ENCODE data around the gene PHC2. TPM values are rescaled to one million over a fixed set of nuclear protein-coding genes. Genes with fewer than 3 reads are reported as not detected.

PHC2 gene
- total RNA-seq, 1 experiment from 2014 or later: 142 TPM

DNA sequence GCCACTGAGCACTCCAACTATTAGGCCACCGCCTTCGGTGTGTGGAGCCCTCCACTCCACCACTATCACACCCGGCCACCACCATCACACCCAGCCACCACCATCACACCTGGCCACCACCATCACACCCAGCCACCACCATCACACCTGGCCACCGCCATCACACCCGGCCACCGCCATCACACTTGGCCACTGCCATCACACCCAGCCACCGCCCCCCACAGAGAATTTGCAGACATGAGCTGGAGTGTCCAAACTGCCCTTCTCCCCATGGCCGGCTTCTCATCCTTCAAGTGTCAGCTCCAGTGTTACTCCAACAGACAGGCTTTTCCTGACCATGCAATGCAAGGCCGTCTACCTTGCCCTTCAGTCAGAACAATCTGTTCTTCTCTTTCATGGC lies 59.6 kb downstream of the PHC2 start:
- DNase-seq (ENCODE audit: low read depth): no peak

GRCh38 chr1:33370827-33371226 lies 60.1 kb downstream of the PHC2 start:
- DNase-seq (ENCODE audit: low read depth): no peak

DNA sequence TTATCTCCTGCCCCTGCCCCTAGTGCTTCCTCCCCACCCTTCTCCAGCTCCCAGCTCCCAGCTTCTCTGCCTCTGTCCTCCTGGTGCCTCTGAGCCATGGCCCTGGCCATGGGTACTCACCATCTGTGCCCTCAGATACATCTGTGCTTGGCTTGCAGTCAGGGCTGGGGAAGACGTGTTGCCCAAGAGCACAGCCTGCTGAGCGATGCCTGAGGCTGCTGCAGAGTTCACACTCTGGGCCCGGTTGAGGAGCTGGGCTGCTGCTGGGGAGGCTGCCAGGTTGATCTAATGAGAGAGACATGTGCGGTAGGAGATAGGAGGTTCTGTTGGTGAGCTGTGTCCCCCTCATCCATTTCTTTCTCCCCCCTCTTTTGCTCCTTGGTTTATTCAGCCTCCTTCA lies 60.6 kb downstream of the PHC2 start:
- peak; percentile 91 for DNase-seq (ENCODE audit: low read depth)

GRCh38 chr1:33369764-33370163 lies 61.1 kb downstream of the PHC2 start:
- no peak for DNase-seq (ENCODE audit: low read depth)

DNA sequence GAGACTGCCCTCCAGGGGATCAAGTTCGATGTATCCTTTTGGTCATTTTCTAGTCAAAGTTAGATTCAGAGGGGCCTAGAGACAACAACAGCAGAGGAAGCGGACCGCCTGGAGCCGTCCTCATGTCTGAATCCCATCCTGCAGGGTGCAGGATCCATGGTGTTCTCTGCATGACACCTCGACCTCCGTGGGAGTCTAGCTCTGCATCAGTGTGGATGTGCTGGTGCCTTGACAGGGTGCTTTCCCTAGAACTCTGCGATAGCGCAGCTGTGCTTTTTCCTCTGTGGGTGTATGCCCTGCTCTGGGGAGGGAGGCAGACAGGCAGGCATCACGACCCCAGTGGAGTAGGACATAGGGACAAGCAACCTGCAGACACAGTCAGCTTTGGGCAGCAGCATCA lies 61.8 kb downstream of the PHC2 start:
- DNase-seq (ENCODE audit: low read depth): no peak

DNA sequence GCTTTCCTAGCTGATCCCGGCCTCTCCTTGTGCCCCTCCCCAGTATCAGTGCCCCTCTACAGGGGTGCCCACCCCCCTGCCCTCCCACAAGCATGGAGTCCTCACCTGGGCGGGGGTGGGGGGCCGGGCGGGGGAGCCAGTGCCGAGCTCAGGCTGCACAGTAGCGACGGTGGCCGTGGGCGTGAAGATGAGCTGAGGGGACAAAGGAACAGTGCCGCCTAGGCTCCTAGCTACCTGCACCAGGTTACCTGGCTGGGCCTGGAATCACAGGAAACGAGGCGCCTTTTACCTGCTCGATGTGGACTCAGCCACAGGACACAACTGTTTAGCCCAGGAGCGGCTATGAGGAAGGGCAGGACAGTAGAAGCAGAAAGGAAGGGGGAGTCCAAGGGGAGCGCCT lies 62.5 kb downstream of the PHC2 start:
- DNase-seq (ENCODE audit: low read depth): no peak

DNA sequence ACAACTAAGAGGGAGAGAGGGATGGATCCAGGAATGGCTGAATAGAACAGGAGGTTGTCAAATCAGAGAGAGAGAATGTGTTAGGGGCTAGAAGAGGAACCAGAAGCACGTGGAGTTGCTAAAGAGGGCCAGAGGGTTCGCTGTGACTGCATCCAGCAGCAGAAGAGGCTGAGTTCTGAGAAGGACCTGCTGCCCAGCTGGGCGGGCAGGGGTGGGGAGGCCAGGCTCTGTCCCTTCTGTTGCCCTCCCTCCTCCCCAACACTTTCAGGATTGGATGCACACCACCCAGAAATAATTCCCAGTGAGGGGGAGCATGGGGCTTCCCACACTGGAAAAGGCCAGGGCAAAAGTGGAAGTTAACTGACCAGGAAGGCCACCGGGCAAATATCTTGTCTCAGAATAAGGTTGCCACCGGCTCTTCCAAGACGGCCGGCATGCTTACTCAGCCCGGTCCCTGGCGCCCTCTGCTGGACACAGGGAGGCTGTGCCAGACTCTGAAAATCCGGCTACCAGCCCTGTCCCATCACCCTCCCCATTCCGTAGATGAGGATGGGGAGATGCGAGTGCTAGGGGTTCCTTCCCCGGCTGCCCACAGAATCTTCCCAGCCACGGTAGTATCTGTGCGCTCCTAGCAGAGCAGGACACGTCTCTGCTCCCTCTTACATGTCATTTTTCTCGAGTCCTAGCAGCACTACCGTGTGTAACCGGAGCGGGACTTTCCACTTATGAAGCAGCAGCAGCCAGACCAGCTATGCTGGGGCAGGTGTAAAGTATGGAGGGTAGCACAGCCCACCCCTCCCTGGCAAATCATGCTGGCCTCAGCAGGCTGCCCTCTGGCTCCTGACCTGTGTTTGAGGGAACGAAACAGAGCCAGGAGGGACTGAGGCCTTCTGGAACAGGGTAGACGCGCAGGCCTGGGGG lies 63.1 kb downstream of the PHC2 start:
- DNase-seq (ENCODE audit: low read depth): peak; percentile 78

DNA sequence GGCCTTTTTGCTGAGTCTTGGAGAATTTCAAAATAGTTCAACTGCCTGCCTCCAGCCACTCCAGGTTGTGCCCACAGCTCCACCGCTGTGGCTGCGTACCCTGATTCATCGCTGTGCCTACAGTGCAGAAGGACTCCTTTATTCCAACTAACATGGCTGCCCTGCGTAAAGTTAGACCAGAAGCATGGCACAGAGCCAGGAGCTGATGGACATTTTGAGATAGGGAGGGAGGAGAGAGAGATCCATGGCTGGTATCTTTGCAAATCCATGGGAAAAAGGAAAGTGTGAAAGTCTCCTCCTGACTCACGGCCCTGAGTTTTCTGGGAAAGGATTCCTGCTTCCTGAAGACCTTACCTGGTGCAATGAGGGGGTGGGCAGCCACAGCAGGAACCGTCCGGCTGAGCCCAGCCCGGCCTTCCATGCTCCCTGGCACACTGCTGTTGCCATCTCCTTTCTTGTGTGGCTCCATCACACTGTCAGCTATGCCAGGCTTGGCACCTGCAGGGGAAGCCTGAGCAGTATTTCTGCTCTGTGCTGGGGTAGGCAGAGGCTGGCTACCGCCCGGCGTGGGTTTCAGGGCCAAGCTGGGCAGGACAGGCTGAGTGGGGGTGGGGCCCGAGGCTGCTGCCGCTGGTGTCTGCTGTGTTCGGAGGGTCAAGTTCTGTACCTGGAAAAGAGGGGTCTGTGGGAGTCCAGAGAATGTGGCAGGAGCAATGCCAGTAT lies 64.0 kb downstream of the PHC2 start:
- peak; percentile 35 for DNase-seq (ENCODE audit: low read depth)

- peak; percentile 96 for DNase-seq (ENCODE audit: low read depth)
These were observed 65.3 kb downstream of the PHC2 start for GRCh38 chr1:33365560-33365997.

GRCh38 chr1:33364565-33364918 lies 66.4 kb downstream of the PHC2 start:
- no peak for DNase-seq (ENCODE audit: low read depth)

DNA sequence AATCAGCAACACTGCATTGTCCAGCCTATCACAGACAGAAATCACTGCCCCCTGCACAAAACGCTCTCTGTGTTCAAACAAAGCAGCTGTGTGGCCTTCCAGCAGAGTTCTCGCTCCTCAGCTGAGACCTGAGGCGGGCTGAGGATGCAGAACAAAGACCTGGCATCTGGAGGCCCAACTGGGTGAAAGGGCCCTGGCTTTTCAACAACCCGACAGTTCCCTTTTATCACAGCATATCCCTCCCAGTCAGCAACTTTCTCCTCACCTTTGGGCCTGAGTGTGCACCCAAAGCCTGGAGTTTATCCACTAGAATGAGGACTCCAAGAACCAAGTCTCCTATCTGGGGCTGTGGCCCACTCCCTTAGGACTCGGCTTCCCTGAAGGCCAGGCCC lies 67.4 kb downstream of the PHC2 start:
- DNase-seq (ENCODE audit: low read depth): no peak

DNA sequence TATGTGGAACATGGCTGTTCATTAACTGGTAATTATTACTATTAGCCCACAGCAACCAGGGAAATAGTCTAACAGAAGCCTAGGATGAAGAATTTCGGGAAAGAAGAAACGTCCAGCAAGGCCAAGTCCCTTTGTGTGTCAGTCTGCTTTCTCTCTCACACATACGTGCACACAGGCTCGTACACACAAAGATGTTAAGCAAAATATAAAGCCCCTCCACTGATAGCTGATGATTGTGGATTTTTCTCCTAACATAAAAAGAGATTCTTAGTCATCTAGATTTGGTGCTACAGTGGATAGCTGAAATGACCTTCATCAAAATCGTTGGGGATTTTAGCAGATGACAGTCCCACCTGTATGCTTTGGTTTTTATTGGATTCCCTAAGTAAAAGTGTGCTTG lies 67.9 kb downstream of the PHC2 start:
- no peak for DNase-seq (ENCODE audit: low read depth)

GRCh38 chr1:33361532-33362235 lies 69.2 kb downstream of the PHC2 start:
- no peak for DNase-seq (ENCODE audit: low read depth)

DNA sequence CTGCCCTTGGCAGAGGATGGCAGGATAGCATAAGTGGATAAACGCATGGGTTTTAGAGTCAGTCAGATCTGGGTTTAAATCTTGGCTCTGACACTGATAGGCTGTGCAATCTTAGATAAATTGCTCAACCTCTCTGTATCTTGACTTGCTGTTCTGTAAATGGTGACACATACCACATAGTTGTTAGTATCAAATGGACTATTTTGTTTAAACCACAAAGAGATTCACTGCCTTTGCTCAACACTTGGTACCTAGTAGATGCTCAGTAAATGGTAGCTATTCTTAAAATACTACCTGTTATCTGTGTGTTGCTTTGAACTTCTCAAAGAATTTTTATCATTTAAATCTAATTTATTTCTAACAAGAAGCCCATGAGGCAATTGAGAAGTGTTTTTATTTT lies 70.5 kb downstream of the PHC2 start:
- DNase-seq (ENCODE audit: low read depth): no peak

- no peak for DNase-seq (ENCODE audit: low read depth)
These were observed 71.0 kb downstream of the PHC2 start for GRCh38 chr1:33359931-33360330.

GRCh38 chr1:33358795-33359503 lies 71.9 kb downstream of the PHC2 start:
- no peak for DNase-seq (ENCODE audit: low read depth)

DNA sequence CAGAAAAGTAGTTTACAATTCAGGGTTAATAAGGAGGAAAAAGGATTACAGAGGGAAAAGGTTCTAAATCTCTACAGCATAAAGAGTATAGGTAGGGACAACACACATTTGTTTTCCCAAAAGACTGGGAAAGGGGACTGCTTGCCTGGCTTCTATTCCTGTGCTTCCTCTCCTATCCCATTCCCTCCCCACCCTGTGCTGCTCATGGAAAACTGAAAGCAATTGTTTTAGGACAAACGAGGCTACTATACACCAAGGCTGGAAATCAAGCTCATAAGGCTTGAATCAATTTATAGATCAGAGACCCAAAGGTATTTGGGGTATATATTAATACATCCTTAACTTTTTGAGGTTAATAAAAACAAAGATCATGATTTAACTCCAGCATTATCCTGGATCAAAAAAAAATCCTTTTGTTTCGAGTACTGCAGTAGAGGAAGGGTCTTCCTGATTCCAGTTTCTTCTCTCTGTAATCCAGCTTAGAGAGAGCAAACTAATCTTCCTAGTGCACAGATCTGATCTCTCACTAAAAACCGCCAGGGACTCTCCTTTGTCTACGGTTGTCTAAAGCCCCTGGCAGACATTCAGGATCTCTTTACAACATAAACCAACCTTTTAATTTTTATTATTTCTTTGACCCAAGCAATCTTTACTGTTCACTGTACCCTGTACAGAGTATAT lies 72.6 kb downstream of the PHC2 start:
- DNase-seq (ENCODE audit: low read depth): no peak

- no peak for DNase-seq (ENCODE audit: low read depth)
These were observed 73.8 kb downstream of the PHC2 start for GRCh38 chr1:33357099-33357498.

DNA sequence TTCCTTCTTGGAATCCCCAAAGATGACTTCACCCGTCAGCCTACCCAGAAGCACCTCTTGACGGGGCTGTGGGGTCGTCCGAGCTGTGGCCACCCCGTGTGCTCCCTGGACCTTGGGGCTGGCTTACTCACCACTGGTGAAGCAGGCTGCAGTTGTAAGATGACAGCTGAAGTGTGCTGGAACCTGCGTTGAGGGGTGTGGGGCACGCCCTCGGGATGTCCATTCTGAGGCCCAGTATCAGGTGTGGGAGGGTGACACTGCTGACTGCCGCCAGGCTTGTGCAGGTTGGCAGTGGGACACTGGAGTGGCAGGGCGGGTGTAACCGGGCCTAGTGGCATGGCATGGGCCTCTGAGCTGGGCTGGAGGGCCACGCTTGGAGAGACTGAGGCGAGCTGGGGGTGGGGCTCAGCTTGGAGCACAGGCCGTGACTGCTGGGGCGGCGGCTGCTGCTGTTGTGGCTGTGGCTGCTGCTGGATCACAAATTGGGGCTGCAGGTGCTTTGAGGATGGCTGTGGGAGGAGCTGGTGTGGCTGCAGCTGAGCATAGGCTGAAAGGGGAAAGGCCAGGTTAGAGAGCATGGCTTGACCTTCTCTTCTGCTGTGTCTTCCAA lies 76.1 kb downstream of the PHC2 start:
- no peak for DNase-seq (ENCODE audit: low read depth)

DNA sequence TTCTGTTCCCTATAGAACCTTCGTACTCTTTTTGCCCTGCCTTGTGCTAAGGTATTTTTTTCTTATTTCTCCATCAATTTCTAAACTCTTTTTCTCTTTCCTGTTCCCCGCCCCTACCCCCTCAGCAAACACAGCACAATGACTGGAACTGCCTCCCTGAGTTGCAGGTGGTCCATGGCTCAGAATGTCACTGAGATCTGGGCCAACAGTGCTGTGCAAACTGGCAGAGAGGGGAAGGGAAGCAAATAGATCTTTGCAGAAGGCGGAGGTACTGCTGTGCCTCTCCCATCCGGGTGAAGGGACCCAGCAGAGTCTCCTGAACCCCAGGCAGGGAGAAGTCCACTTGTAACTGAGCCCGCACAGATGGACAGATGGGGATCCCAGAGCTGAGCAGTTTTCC lies 77.4 kb downstream of the PHC2 start:
- no peak for DNase-seq (ENCODE audit: low read depth)

- no peak for DNase-seq (ENCODE audit: low read depth)
These were observed 79.6 kb downstream of the PHC2 start for GRCh38 chr1:33351281-33351660.

All from RPMI7951 (cell line).